ENCODE data around the gene ERBB4. TPM values are rescaled to one million over a fixed set of nuclear protein-coding genes. Genes with fewer than 3 reads are reported as not detected.

ERBB4 gene
- total RNA-seq, 1 experiment from 2014 or later: 0.15 TPM

DNA sequence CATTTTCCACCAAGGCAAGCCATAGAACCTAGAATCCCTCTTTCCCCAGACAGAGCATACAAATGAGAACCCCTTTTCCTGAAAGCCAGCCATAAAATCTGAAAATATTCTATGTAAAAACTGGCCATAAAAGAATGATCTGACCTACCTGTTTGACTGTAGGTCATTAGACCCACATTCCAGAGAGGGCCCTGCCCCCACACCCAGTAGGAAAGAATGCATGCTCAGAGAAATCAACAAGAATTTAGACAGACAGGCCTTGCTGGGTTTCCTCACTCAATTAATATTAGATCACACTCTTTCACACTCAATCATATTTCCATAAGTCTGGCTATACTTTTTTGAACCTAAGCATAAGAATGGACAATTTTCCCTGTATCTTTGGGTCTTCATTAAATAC is 929.5 kb downstream of the ERBB4 start:
- DNase-seq (ENCODE audit: low read depth, low spot score) (no peak), ATAC-seq (no peak)
- Histone ChIP-seq H3K27me3 (ENCODE audit: control insufficient read depth, insufficient read depth, low read length) (no peaks in the 10 kb centered on the region), H3K4me3 (ENCODE audit: low read depth in 2 of 2, low read length in 2 of 2) (no peak overlapping the region), H3K27ac (ENCODE audit: low read length) (no peak overlapping the region), H3K9me3 (ENCODE audit: control insufficient read depth, insufficient read depth, low read depth, low read length) (no peaks in the 10 kb centered on the region), H3K36me3 (ENCODE audit: control insufficient read depth, insufficient read depth, low read length) (no peaks in the 10 kb centered on the region), H3K4me1 (ENCODE audit: control insufficient read depth, insufficient read depth, low read length) (no peaks in the 10 kb centered on the region; the same call in 1 of the 2 replicates)
- intact Hi-C loops (cut with micrococcal nuclease; ENCODE audit: unreplicated experiment) (no loop called here), in situ Hi-C loops (cut with HindIII; ENCODE audit: low pct_unique_long_range_greater_than_20kb, low sequenced_read_pairs) (no loop called here)
- POLR2A ChIA-PET: no interaction called here
- CTCF ChIA-PET: no interaction called here
- no TSS peak for BruUV-seq (replicated peaks)
- TF ChIP-seq TCF7L2 (IDR thresholded peaks at IDR 0.05; ENCODE audit: low read depth, low read length) (no peak), POLR2AphosphoS5 (IDR thresholded peaks at IDR 0.05; ENCODE audit: low read depth, low read length) (no peak), SIN3A (IDR thresholded peaks at IDR 0.05; ENCODE audit: borderline replicate concordance, insufficient read depth, low read depth, low read length) (no peak), REST (IDR thresholded peaks at IDR 0.05; ENCODE audit: insufficient read depth in 1 of 2, low read depth in 2 of 2, low read length in 1 of 2) (no peak), CTCF (IDR thresholded peaks at IDR 0.05) (no peak)

DNA sequence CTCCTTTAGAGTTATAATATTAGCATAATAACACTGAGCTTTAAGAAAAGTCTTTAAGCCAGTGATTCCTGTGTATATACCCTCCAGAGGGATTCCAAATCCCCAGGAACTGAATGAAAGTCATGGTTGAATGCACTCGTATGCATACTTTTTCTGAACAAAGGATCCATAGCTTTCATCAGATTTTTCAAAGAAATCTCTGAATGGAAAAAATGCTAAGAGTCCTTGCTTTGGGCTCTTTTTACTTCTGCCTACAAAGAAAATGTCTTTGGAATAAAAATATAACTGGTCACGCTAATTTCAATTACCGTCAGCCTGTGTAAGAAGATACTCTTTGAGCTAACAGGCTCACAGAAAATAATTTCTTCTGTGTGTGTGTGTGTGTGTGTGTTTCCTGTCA is 939.5 kb downstream of the ERBB4 start:
- Histone ChIP-seq H3K4me1 (ENCODE audit: control insufficient read depth, insufficient read depth, low read length) (no peaks in the 10 kb centered on the region), H3K4me3 (ENCODE audit: low read depth in 2 of 2, low read length in 2 of 2) (no peak overlapping the region), H3K27me3 (ENCODE audit: control insufficient read depth, insufficient read depth, low read length) (no peaks in the 10 kb centered on the region), H3K36me3 (ENCODE audit: control insufficient read depth, insufficient read depth, low read length) (no peaks in the 10 kb centered on the region), H3K9me3 (ENCODE audit: control insufficient read depth, insufficient read depth, low read depth, low read length) (no peaks in the 10 kb centered on the region), H3K27ac (ENCODE audit: low read length) (no peak overlapping the region)
- in situ Hi-C loops (cut with HindIII; ENCODE audit: low pct_unique_long_range_greater_than_20kb, low sequenced_read_pairs) (no loop called here), intact Hi-C loops (cut with micrococcal nuclease; ENCODE audit: unreplicated experiment) (no loop called here)
- BruUV-seq (replicated peaks): no TSS peak
- DNase-seq (ENCODE audit: low read depth, low spot score): no peak
- ChIA-PET POLR2A (no interaction called here), CTCF (no interaction called here)
- TF ChIP-seq TCF7L2 (IDR thresholded peaks at IDR 0.05; ENCODE audit: low read depth, low read length) (no peak), CTCF (IDR thresholded peaks at IDR 0.05) (no peak), SIN3A (IDR thresholded peaks at IDR 0.05; ENCODE audit: borderline replicate concordance, insufficient read depth, low read depth, low read length) (no peak), POLR2AphosphoS5 (IDR thresholded peaks at IDR 0.05; ENCODE audit: low read depth, low read length) (no peak), REST (IDR thresholded peaks at IDR 0.05; ENCODE audit: insufficient read depth in 1 of 2, low read depth in 2 of 2, low read length in 1 of 2) (no peak)
- ATAC-seq: no peak
